ENCODE measurements around the gene MPP2.

Gene MPP2

DNA sequence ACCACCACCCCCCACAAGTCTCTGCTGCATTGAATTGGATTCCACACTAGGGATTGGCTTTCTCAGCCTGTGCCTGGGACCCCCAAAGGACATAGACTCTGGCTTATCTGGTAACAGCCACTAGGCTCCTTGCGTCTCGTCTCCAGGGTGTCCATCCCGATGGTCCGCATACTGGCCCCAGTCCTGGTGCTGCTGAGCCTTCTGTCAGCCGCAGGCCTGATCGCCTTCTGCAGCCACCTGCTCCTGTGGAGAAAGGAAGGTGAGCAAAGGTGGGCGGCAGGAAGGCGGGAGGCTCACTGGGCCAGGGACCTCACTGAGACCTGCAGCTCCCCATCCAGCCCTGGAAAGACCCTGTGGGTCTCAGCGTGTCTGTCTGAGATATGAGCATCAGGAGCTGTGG lies 52.3 kb downstream of the MPP2 start:
- Histone ChIP-seq H3K36me3 (replicated peaks; ENCODE audit: insufficient read depth, low read length) (no peaks in the 10 kb centered on the region), H2AFZ (ENCODE audit: low read length) (no peak overlapping the region), H3K27me3 (replicated peaks; ENCODE audit: insufficient read depth, low read length) (peaks cover 98% of the 10 kb centered on the region), H3K4me1 (ENCODE audit: low read length) (no peaks in the 10 kb centered on the region), H3K9ac (ENCODE audit: low read length) (no peak overlapping the region), H3K9me3 (replicated peaks; ENCODE audit: insufficient read depth, low read length) (no peaks in the 10 kb centered on the region), H3K4me2 (ENCODE audit: low read depth, low read length) (no peak overlapping the region), H3F3A (ENCODE audit: insufficient read depth, low read length) (no peaks in the 10 kb centered on the region), H3K79me2 (ENCODE audit: low read length) (no peaks in the 10 kb centered on the region), H3K27ac (ENCODE audit: low read length) (no peak overlapping the region), H3K4me3 (ENCODE audit: low read length) (no peak overlapping the region), H3K9me2 (replicated peaks; ENCODE audit: insufficient read depth, low read length) (no peaks in the 10 kb centered on the region), H4K20me1 (ENCODE audit: insufficient read depth, low read length) (no peaks in the 10 kb centered on the region)
- DNase-seq, result no peak
- TF ChIP-seq, protein P1, sequence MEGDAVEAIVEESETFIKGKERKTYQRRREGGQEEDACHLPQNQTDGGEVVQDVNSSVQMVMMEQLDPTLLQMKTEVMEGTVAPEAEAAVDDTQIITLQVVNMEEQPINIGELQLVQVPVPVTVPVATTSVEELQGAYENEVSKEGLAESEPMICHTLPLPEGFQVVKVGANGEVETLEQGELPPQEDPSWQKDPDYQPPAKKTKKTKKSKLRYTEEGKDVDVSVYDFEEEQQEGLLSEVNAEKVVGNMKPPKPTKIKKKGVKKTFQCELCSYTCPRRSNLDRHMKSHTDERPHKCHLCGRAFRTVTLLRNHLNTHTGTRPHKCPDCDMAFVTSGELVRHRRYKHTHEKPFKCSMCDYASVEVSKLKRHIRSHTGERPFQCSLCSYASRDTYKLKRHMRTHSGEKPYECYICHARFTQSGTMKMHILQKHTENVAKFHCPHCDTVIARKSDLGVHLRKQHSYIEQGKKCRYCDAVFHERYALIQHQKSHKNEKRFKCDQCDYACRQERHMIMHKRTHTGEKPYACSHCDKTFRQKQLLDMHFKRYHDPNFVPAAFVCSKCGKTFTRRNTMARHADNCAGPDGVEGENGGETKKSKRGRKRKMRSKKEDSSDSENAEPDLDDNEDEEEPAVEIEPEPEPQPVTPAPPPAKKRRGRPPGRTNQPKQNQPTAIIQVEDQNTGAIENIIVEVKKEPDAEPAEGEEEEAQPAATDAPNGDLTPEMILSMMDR (IDR thresholded peaks at IDR 0.05; ENCODE audit: low read length), result no peak
- no peak for TF ChIP-seq EZH2 (optimal IDR thresholded peaks at IDR 0.05; ENCODE audit: low read depth, low read length)
- no peak for TF ChIP-seq EZH2phosphoT487 (IDR thresholded peaks at IDR 0.05; ENCODE audit: low read length)

GRCh38 chr17:43854498-43854897 lies 52.8 kb downstream of the MPP2 start:
- no peak overlapping the region for H3K9ac ChIP-seq (ENCODE audit: low read length)
- H3K4me2 ChIP-seq (ENCODE audit: low read depth, low read length), result no peak overlapping the region
- H3K4me3 ChIP-seq (ENCODE audit: low read length), result no peak overlapping the region
- no peaks in the 10 kb centered on the region for H3F3A ChIP-seq (ENCODE audit: insufficient read depth, low read length)
- no peaks in the 10 kb centered on the region for H3K36me3 ChIP-seq (replicated peaks; ENCODE audit: insufficient read depth, low read length)
- H3K27ac ChIP-seq (ENCODE audit: low read length), result no peak overlapping the region
- no peak overlapping the region for H2AFZ ChIP-seq (ENCODE audit: low read length)
- no peaks in the 10 kb centered on the region for H3K9me2 ChIP-seq (replicated peaks; ENCODE audit: insufficient read depth, low read length)
- H3K4me1 ChIP-seq (ENCODE audit: low read length), result no peaks in the 10 kb centered on the region
- H3K79me2 ChIP-seq (ENCODE audit: low read length), result no peaks in the 10 kb centered on the region
- H3K9me3 ChIP-seq (replicated peaks; ENCODE audit: insufficient read depth, low read length), result no peaks in the 10 kb centered on the region
- no peaks in the 10 kb centered on the region for H4K20me1 ChIP-seq (ENCODE audit: insufficient read depth, low read length)
- TF ChIP-seq EZH2phosphoT487 (IDR thresholded peaks at IDR 0.05; ENCODE audit: low read length) (no peak), EZH2 (optimal IDR thresholded peaks at IDR 0.05; ENCODE audit: low read depth, low read length) (no peak)
- TF ChIP-seq, protein P1 (IDR thresholded peaks at IDR 0.05; ENCODE audit: low read length), result no peak
- peaks cover 98% of the 10 kb centered on the region for H3K27me3 ChIP-seq (replicated peaks; ENCODE audit: insufficient read depth, low read length)
- DNase-seq, result no peak

DNA sequence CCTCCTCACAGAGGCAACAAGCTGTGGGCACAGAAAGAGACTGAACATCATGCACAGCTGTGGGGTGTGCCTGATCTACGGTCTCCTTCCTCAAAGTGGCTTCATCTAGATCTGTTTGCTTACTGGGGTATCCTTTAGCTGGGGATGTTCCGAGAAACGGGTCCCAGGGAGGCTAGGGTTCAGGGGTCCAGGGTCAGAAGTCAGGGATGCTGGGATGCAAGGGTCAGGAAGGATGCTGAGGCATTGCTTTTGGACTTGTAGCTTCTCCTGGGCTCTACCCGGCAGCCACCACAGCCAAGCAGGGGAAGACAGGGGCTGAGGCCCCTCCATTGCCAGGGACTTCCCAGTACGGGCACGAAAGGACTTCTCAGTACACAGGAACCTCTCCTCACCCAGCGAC lies 53.8 kb downstream of the MPP2 start:
- H3K27me3 ChIP-seq (replicated peaks; ENCODE audit: insufficient read depth, low read length), result peaks cover 98% of the 10 kb centered on the region
- no peak for DNase-seq

More for the DNA sequence above, 53.8 kb downstream of the MPP2 start:
- Histone ChIP-seq H3K9me2 (replicated peaks; ENCODE audit: insufficient read depth, low read length) (no peaks in the 10 kb centered on the region), H3F3A (ENCODE audit: insufficient read depth, low read length) (no peaks in the 10 kb centered on the region), H3K4me3 (ENCODE audit: low read length) (no peak overlapping the region), H3K4me2 (ENCODE audit: low read depth, low read length) (no peak overlapping the region), H3K9me3 (replicated peaks; ENCODE audit: insufficient read depth, low read length) (no peaks in the 10 kb centered on the region), H3K9ac (ENCODE audit: low read length) (no peak overlapping the region), H3K79me2 (ENCODE audit: low read length) (no peaks in the 10 kb centered on the region), H3K4me1 (ENCODE audit: low read length) (no peaks in the 10 kb centered on the region), H3K27ac (ENCODE audit: low read length) (no peak overlapping the region), H2AFZ (ENCODE audit: low read length) (no peak overlapping the region), H4K20me1 (ENCODE audit: insufficient read depth, low read length) (no peaks in the 10 kb centered on the region), H3K36me3 (replicated peaks; ENCODE audit: insufficient read depth, low read length) (no peaks in the 10 kb centered on the region)
- TF ChIP-seq EZH2 (optimal IDR thresholded peaks at IDR 0.05; ENCODE audit: low read depth, low read length) (no peak), EZH2phosphoT487 (IDR thresholded peaks at IDR 0.05; ENCODE audit: low read length) (no peak)
- TF ChIP-seq, protein P1 (IDR thresholded peaks at IDR 0.05; ENCODE audit: low read length), result no peak

Data from MM.1S (cell line).